Left ventricle myocardium superior (tissue), 1 donor: Measurements from ENCODE around the gene PIMREG. TPM values are rescaled to one million over a fixed set of nuclear protein-coding genes. Genes with fewer than 3 reads are reported as not detected.
A peak's percentile ranks its signal among the peaks of the same experiment; 100 is the strongest.

Experiments
- ATAC-seq: fragments of 200-7000 bp; cut with Tn5 transposase; one replicate; pipeline ENCODE4 v1.9.1; 2020; ENCODE audit warnings: mild to moderate bottlenecking, moderate library complexity
- DNase-seq: peaks from one replicate; pipeline ENCODE4 v3.0.0-alpha.2; 2020
- intact Hi-C: fragments of 100-400 bp; cut with micrococcal nuclease; formaldehyde crosslinking; loops from one replicate; pipeline ENCODE4 v1.11.0; 2022
- total RNA-seq: library from RNA; stranded (reverse); fragmentation: NEBNext Ultra II Directional; extraction: Animal tissue kit (Norgen Biotek cat#: 25700); gene quantifications from one replicate; pipeline ENCODE4 v1.2.1, GENCODE V29; 2021
- donor health status: DM: no; HTN: yes; CAD: no; lungs with severe emphysema.

PIMREG gene
- total RNA-seq, 1 donor from 2014 or later = not detected

DNA sequence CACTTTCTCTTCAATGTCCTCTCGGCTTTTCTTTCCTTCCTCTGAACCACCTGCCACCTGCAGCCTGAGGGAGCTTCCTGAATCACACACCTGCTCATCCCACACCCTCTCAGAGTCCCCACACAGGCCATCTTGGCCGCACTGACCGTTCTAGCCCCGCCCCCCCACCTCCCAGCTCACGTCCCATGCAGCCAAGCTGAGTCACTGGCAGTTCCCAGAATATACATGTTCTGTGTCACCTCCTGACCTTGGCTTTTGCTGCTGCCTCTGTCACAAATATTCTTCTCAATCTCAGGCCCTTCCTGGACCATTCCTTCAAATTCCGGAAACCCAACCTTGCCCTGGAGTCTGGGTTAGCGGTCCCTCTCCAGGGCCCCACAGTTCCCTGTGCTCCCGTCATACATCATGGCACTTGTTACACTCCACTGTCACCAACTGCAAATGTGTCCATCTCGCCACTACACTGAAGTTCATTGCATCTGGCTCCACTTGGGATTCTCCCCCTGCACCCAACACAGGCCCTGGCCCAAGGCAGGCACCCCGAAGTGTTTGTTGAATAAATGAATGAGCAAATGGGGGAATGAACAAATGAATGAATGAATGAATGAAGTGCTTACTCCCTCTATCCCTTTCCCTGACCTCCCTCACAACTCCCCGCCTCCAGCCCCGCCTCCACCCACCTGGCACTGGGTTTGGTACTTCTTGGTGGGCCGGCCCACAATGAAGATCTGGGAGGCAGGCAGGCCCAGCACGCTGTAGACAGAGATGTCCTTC lies 12.8 kb downstream of the PIMREG start:
- ATAC-seq (peak; percentile 81), DNase-seq (no peak)
- intact Hi-C loops = no loop called here

DNA sequence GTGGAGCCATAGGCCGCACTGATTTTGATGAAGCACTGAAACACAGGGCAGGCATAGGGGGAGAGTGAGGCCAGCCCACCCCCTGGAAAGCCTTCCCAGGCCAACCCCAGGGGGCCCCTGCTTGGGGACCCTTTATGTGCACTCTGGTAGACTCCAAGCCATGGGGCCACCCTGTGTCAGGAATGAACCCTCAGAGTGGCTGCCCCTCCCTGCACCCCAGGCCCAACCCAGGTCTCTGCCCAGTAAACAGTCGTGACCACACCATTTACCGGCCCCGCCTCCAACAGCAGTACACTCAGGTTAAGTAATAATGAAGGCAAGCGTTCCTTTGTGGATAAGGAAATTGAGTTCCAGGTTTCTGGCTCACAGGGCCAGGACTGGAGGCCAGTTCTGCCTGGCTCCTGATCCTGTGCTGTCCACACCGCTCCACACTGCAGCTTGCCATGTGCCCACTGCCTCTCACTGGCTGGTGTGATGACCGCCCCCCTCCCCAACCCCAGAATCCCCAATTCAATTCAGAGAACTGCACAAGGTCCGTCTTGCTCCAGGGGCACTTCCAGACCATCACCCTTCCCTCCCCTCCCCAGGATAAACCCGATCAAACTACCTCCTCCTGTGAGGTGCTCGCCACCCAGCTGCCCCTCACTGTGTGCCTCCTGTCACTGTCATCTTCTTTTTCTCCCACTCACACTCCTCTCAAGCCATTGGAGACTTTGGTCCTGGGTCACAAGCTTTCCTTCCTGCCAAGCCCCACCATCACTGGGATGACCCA lies 13.6 kb downstream of the PIMREG start:
- ATAC-seq (no peak), DNase-seq (peak; percentile 15)

DNA sequence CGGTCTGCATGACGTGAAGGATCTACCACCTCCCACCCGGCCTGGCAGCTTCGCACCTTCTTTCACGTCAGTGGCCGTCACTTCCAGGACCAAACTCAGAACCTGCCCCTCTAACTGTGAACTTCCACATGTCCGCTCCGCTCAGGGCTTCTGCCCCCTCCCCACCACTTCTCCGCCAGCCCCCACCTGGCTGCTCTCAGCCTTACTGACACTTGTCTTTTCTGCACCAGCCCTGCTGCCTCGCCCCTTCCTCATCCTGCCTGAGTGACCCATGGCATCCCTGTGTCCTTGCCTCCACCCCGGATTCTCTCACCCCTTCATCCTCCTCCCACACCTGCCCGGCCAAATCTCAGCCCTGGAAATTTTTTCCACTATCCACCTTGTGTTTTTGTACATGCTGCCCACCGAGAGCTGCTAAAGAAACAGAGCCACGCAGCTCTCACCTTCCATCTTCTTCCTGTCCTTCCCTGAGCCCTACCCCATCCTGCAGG lies 14.2 kb downstream of the PIMREG start:
- intact Hi-C loops = no loop called here
- DNase-seq = peak; percentile 20
- no peak for ATAC-seq

More for the DNA sequence above, 13.6 kb downstream of the PIMREG start:
- intact Hi-C loops = no loop called here

DNA sequence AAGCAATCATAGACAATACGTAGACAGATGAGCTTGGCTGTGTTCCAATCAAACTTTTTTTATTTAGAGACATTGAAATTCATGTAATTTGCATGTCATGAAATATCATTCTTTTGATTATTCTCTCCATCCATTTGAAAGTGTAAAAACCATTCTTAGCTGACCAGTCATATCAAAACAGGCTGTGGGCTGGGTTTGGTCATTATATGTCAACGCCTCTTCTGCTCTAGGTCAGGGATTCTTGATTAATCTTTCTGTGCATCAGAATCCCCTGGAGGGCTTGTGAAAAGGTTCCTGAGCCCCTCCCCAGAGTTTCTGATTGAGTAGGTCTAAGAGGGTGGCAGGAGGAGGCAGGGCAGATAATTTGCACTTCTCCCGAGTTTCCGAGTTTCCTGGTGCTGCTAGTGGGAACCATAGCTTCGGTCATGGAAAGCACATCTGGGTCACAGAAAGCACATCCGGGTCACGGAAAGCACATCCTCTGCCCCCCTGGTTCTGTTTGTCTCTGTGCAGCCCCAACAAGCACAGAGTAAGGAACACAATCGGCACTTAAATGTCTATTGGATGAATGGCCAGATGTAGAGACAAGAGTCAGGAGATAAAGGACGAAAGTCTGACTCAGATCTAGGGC lies 16.4 kb downstream of the PIMREG start:
- DNase-seq (no peak), ATAC-seq (no peak)
- intact Hi-C loops = no loop called here

DNA sequence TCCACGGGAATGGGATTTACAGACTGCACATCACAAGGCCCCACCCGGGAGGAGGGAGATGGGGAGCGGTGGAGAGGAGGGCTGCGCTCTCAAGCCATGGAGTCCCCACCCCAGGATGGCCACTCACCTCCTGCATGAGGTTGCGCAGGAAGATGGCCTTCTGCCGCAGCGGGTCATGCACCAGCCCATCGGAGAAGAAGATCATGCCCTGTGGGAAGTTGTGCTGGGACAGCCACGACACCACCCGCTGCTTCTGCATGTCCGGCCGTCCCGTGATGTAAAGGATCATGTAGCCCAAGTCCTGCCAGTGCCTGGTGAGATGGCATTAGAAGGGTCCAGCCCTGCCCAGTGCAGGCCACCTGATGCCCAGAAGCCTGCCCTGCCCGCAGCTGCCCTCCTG lies 17.0 kb downstream of the PIMREG start:
- no peak for ATAC-seq
- intact Hi-C loops = no loop called here
- peak; percentile 20 for DNase-seq

DNA sequence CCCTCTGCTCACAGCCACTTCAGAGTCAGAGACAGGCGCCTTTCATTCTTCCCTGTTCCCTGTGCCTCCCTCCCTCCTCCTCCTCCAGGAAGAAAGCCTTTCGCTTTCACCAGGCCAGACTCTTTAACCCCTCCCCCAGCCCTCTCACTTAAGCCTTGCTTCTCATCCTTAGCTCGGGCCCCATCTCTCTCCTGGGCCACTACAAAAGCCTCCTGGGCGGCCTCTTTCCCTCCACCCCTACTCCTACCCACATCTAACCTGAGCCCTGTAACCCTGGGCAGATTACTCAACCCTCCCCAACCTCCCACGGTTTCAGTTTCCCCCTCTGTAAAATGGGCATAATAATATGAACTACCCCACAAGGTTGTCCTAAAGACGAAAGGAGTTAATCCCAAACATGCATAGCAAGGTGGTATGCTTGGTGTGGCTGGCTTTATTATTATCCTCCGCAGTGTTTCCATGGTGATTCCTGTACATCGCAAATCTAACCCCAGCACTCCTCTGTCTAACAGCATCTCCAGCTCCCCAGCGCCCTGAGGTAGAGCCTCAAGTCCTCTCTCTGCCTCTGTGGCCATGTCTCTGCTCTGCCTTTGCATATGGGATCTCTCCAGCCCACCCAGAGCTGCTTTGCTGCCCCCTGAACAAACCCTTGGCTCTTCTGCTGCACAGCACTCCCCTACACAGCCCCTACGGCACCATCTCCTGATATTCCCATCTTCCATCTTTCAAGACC lies 17.7 kb downstream of the PIMREG start:
- intact Hi-C loops = no loop called here
- no peak for DNase-seq
- ATAC-seq = no peak

DNA sequence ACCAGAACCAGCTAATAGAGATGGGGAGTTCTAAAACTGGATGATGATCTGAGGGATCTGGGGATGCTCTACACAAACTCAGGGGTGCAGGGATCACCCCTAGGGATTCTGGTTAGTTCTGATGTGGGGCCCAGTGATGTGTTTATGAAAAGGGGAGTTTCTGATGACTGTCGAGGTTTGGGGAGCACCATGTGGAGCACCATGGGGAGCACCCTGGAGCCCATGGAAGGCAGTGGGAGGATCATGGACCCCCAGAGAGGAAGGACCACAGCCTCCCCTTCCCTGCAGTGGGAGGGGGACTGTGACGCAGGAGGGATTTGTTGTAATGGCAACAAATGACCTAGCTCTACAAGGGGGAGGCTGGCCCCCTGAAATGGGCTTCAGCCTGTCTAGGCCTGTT lies 18.4 kb downstream of the PIMREG start:
- no peak for ATAC-seq
- DNase-seq = peak; percentile 3
- intact Hi-C loops = no loop called here

DNA sequence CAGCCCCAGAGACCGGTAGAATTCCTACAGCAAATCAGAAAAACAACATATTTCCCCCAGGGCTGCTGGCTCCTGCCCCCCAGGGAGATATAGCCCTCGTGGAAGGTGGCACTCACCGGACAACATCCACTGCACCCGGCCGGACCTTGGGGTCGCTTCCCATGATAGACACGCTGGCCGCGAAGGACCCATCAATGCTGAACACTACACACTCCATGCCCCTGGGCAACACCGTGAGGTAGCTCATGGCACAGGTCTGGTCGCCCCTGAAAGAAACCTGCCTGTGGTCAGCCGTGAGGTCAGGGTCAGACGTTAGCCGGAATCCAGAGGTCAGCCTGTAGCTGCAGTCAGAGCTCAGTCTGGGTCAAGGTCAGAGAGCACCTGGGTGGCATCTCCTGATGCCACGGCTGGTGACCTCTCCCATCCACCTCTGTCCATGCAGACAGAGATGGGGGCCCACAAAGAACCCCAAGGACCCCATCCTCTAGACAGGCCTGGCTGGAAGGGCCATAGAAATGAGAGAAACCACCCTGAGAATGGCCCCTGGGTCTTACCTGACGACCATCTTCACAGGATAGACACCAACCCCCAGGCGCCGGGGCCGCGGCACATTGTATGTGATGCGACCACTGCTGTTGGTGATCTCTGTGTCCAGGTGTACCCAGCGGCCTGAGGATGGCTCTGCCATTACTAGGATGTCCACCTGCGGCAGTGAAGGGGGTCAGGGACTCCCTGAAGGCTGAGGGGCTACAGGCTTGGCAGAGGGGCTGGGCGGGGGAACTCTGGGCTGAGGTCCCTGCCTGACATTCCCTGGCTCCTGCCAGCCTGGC lies 19.6 kb downstream of the PIMREG start:
- intact Hi-C loops = no loop called here
- ATAC-seq = no peak
- DNase-seq = peak; percentile 19

DNA sequence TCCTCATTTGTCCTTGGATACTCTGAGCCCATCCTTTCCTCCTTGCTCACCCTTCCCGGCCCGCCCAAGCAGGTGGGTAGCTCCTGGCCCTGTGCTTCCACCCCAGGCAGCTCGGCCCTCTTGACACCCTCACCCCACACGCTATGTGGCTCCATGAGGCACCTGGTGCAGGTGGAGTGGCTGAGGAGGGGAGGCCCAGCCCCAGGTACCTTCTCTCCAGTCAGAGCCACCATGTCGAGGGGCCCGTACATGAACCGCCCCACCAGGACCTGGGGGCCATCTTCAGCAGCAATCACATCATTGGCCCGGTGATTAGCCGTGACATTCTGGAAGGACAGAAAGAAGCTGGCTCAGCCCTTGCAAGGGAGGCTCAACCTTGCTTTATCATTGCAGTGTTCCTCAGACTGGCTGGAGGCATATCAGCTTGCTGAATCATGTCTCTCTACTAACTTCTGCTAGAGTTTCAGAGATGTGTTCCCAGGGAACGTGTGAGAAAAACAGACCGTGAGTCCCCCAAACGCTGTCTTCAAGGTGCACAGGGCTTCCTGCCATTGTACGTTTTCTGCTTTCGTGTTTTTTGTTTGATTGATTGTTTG lies 20.3 kb downstream of the PIMREG start:
- ATAC-seq = no peak
- intact Hi-C loops = no loop called here
- DNase-seq = no peak

DNA sequence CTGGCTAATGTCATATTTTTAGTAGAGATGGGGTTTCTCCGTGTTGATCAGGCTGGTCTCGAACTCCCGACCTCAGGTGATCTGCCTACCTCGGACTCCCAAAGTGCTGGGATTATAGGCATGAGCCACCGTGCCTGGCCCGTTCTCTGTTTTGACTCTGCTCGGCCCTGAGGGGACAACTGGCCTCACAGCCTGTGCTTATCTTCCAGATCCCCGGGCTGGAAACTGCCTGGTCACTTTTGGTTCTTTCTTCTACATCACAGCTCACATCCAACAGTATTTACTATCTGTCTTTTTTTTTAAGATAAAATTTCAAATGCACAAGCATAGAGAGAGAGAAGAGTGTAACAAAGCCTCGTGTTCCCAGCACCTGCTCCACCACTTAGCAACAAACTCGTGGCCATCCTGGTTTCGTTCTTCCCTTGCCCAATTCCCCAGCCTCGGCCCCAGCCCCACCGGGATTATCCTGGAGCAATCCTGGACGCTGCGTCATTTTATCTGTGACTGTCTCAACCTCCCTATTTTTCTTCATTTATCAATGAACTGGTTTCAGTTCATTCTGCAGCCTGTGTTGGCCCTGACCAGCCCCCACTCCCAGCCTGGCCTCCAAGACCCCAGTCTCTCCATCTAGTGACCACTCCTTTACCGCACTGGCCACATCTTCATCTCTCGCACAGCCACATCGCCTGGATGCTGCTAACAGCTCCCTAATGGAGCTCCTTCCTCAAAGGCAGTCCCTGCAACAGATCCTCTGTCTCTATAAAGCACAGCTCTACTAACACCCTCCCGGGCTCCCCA lies 21.1 kb downstream of the PIMREG start:
- DNase-seq = peak; percentile 3
- intact Hi-C loops = no loop called here
- ATAC-seq = no peak

DNA sequence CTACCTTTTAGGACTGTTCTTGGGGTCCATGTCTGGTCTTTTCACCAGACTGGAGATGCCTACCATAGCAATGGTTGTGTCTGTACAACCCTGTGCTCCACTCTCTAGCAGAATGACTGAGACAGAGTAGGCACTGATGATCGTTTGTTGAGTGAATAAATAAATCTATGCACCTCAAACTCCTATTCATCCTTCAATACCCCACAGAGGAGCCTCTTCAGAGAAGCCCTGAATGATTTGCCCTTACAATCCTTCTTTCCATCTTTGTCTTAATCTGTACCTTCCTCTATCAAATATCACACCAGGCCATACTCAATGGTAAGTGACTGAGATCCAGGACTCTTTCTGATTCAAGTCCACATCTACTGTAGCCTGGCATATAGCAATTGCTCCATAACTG lies 23.3 kb downstream of the PIMREG start:
- DNase-seq (no peak), ATAC-seq (no peak)
- intact Hi-C loops = no loop called here

DNA sequence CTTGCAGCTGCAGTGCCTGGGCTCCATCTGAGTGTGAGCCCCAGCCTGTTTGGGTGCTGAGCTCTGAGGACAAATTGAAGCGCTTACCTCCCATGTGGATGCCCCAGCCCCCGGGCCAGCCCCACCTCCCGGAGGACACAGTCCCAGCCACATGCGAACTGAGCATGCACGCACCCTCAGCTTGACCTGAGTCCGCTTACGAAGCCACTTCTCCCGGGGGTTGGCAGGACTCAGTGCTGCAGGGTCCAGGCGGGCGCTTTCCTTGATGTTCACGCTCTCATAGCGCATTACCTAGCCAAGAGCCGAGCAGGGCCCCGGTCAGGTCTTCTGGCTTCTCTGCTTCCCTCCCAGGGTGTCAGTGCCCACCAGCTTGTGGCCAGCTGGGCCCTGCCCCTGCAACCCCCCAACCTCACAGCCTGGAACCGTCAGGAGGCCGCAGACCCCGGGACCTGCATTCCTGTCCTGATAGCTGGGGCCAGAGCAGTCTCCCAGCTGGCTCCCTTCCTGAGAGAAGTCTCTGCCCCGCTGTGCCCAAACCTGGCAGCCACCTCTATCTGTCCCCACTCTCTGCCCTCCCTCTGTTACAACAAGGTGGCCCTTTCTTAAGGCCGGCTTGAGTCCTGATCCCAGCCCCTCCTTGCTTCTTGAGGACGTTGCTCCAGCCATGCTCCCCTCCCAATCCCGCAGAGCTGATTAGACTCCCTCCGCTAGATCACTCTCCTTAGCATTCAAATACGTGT lies 24.0 kb downstream of the PIMREG start:
- DNase-seq (peak; percentile 9), ATAC-seq (no peak)
- intact Hi-C loops = no loop called here

DNA sequence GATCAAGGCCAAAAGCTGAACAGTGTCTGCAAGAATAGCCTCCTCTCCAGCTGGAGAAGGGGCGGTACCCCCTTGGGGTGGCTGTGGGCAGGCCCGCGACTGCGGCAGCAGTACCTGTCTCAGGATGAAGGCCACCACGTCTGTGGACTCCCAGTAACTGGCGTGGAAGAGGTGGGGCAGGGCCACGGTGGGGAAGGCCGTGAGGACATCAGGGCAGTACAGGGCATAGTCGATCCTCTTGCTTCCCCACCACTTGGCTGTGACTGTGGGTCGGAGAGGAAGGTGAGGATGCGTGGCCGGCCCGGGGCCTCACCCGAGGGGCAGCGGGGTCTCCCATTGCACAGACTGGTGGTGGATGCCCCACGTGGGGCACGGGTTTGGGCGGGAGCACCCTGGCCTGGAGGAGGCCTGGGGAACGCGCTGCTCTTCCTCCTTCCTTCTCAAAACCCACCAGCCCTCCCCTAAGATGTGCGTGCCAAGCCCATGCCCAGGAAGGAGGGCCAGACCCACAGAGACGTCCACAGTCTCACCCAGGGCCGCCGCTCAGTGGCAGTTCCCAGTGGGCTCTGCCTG lies 26.0 kb downstream of the PIMREG start:
- ATAC-seq = no peak
- peak; percentile 23 for DNase-seq
- intact Hi-C loops = no loop called here

DNA sequence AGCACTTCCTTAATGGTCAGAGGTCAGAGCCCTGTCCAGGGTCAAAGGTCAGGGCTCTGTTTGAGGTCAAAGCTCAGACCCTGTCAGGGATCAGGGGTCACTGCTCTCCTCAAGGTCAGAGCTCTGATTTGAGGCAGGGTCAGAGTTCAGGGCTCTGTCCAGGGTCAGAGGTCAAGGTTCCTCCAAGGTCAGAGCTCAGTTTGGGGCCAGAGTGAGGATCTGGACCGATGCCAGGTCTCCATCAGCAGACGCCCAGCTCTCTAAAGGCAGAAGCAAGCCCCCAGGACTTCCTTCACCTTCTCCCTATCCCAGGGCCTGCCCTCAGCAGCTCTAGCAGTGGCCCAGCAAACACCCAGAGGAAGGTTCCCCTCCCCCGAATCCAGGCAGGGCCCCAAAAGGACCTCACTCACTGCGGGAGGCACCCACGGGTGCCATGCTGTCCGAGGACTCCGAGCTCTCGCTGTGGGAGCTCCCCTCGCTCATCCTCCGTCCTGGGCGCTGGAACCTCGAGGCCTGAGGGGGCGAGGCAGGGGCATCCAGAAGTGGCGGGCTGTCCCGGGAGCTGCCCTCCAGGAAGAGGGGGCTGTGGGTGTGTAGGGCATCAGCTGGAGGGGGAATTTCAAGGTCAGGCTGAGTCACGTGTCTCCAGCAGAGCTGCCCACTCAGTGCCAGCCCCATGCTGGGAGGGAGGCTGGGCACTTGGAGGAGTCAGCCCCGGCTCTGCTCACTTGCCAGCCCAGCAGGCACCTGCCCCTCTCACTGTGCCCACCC lies 26.7 kb downstream of the PIMREG start:
- ATAC-seq (no peak), DNase-seq (peak; percentile 8)
- intact Hi-C loops = no loop called here

DNA sequence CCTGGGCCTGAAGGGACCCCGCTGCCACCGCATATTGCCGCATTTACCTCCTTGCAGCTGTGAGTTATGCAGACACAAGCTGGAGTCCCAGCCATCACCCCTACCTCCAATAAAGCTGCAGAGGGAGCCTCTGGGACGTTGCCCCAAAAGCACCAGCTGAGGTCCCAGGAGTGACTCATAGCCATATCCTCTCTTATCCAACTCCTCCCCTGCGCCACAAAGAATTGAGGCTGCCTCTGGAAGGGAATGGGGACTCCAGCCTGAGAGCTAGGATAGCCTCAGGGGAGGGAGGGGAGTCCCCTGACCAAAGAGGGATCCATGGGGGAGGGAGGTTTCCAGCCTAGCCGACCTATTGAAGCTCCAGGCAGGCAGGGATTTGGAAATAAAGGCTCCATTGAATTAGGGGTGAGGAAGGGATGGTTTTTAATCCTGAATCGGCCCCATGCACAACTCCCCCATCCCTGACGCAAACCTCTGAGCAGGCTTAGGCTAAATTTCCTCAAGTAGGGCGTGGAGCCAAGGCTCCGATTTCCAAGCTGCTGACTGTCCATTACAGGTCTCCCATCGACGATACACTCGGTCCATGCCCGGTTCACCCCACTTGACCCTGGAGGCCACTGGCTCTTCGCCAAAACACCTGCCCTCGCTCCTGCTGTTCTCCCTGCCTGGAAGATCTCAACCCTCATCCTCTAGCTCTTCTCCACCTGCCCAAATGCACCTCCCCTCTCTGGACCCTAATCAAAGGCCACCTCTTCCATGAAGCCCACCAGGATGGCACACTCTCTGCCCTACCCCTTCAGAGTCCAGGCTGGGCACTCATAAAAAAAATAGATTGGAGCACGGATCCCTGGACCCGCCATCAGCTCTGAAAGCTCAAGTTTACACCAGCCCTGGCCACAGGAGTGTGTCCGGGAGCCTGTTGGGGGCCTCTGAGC lies 27.5 kb downstream of the PIMREG start:
- intact Hi-C loops = no loop called here
- DNase-seq (no peak), ATAC-seq (no peak)
